Endodermal cell (in vitro differentiated cells): ENCODE results near the gene CENPT. TPM values are rescaled to one million over a fixed set of nuclear protein-coding genes. Genes with fewer than 3 reads are reported as not detected.
A peak's percentile ranks its signal among the peaks of the same experiment; 100 is the strongest.

Source experiments
- DNase-seq: peaks from one replicate; pipeline ENCODE4 v3.0.0-alpha.2; 2017
- H3K27ac ChIP-seq: 2 replicates; pipeline ENCODE4 v1.5.1; 2013; ENCODE audit warnings: mild to moderate bottlenecking, low read depth, low read length, moderate library complexity
- H3K27me3 ChIP-seq: 2 replicates; pipeline ENCODE4 v1.6.1; 2013; ENCODE audit warnings: mild to moderate bottlenecking, low read length, moderate library complexity; ENCODE audit not compliant: insufficient read depth, control insufficient read depth, poor library complexity, severe bottlenecking
- H3K36me3 ChIP-seq: 2 replicates; pipeline ENCODE4 v1.7.0; 2013; ENCODE audit warnings: mild to moderate bottlenecking, low read length, moderate library complexity; ENCODE audit not compliant: control insufficient read depth, insufficient read depth
- H3K4me1 ChIP-seq: one replicate; pipeline ENCODE4 v1.7.0; 2013; ENCODE audit warnings: low read length; ENCODE audit not compliant: control insufficient read depth, insufficient read depth
- H3K4me3 ChIP-seq: 2 replicates; pipeline ENCODE4 v1.5.1; 2013; ENCODE audit warnings: mild to moderate bottlenecking, low read length, moderate library complexity
- H3K9ac ChIP-seq: 2 replicates; pipeline ENCODE4 v1.6.1; 2013; ENCODE audit warnings: mild to moderate bottlenecking, low read length, moderate library complexity; ENCODE audit not compliant: poor library complexity, severe bottlenecking; ENCODE audit errors: extremely low read depth
- H3K9me3 ChIP-seq: 2 replicates; pipeline ENCODE4 v1.6.1; 2013; ENCODE audit warnings: mild to moderate bottlenecking, low read length, moderate library complexity; ENCODE audit not compliant: control insufficient read depth
- H3K27ac Mint-ChIP-seq: 2 replicates; pipeline ENCODE4 v1.8.0; 2020; ENCODE audit warnings: mixed read lengths
- H3K27me3 Mint-ChIP-seq: 2 replicates; pipeline ENCODE4 v1.8.0; 2021; ENCODE audit warnings: mild to moderate bottlenecking, mixed read lengths; ENCODE audit not compliant: insufficient read depth
- H3K36me3 Mint-ChIP-seq: 2 replicates; pipeline ENCODE4 v1.8.0; 2020; ENCODE audit warnings: low read depth, mixed read lengths
- H3K4me1 Mint-ChIP-seq: 2 replicates; pipeline ENCODE4 v1.8.0; 2020; ENCODE audit warnings: mixed read lengths
- H3K4me3 Mint-ChIP-seq: 2 replicates; pipeline ENCODE4 v1.8.0; 2020; ENCODE audit warnings: mild to moderate bottlenecking, moderate library complexity, mixed read lengths
- H3K9me3 Mint-ChIP-seq: 2 replicates; pipeline ENCODE4 v1.8.0; 2020; ENCODE audit warnings: mild to moderate bottlenecking, mixed read lengths
- WGBS, 2 experiments: methylation state at CpG; one replicate each; pipeline versions ENCODE4 v1.1.5 to v1.1.7; 2013; ENCODE audit warnings: missing lambda C conversion rate in 2 of 2, mixed read lengths in 1 of 2; ENCODE audit not compliant: insufficient coverage in 1 of 2, insufficient read length in 1 of 2; 5-methylcytosine and 5-hydroxymethylcytosine counted together
- total RNA-seq, 2 donors: library from RNA; stranded (reverse); fragmentation: NEBNext Ultra II Directional in 1 of 2; extraction: Animal tissue kit (Norgen Biotek cat#: 25700) in 1 of 2; gene quantifications; 2 replicates in 1 of 2; 3 replicates in 1 of 2; pipeline ENCODE4 v1.2.1, GENCODE V29; 2021
- TF ChIP-seq, protein P1 (sequence below): fragments of 200-600 bp; sonication (generic); conservative IDR thresholded peaks from 2 replicates; pipeline ENCODE4 v1.5.0; 2021; ENCODE audit warnings: antibody characterized with exemption, mild to moderate bottlenecking

The CENPT gene
- total RNA-seq, 2 donors from 2014 or later = 43.7 to 57.2 TPM

DNA sequence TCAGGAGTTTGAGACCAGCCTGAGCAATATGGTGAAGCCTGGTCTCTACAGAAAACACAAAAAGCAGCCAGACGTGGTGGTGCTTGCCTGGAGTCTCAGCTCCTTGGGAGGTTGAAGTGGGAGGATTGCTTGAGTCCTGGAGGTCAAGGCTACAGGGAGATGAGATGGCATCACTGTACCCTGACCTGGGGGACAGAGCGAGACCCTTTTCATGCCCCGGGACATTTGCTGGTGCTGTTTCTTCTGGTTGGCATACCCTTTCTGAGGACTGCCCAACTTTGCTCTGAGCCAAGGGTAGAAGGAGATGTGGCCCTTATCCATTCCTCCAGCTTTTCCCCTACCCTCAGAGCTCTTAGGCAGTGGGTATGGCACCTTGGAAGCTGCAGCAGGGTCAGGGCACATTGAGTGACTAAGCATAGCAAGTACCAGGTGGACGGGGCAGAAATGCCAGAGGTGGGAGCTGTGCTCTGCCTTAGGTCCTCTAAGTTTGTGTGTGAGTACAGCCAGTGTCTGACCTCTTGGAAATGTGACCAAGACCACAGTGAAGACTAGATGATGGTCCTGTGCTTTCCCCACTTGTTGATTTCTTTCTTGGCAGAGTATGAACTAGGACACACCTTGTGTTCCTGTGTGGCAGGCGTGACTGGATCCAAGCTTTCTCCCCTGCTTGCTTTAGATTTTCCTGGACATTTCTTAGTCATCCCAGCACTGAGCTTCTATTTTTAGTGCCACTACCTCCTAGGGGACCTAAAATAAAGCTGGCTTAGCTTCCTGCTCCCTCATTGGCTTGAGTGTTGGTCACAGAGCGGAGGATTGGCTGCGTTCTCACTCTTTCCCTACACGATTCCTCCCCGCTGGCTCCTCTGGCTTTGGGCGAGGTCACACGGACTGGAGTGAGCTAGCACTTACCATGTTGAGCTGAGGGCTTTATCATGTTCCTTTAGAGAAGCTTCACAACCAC, 15.4 kb upstream of the CENPT start:
- H3K4me3 ChIP-seq = no peak overlapping the region
- Mint-ChIP-seq H3K9me3 (no peaks in the 10 kb centered on the region), H3K4me1 (peaks cover 22% of the 10 kb centered on the region), H3K36me3 (peaks cover 51% of the 10 kb centered on the region), H3K27me3 (no peaks in the 10 kb centered on the region), H3K27ac (no peak overlapping the region), H3K4me3 (no peak overlapping the region)
- 92 to 94% methylated on average over 7 to 11 of the region's 11 CpGs for WGBS, 2 experiments
- peaks cover 80% of the 10 kb centered on the region for H3K36me3 ChIP-seq
- no peak overlapping the region for H3K9ac ChIP-seq
- TF ChIP-seq, protein P1, sequence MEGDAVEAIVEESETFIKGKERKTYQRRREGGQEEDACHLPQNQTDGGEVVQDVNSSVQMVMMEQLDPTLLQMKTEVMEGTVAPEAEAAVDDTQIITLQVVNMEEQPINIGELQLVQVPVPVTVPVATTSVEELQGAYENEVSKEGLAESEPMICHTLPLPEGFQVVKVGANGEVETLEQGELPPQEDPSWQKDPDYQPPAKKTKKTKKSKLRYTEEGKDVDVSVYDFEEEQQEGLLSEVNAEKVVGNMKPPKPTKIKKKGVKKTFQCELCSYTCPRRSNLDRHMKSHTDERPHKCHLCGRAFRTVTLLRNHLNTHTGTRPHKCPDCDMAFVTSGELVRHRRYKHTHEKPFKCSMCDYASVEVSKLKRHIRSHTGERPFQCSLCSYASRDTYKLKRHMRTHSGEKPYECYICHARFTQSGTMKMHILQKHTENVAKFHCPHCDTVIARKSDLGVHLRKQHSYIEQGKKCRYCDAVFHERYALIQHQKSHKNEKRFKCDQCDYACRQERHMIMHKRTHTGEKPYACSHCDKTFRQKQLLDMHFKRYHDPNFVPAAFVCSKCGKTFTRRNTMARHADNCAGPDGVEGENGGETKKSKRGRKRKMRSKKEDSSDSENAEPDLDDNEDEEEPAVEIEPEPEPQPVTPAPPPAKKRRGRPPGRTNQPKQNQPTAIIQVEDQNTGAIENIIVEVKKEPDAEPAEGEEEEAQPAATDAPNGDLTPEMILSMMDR = no peak
- no peaks in the 10 kb centered on the region for H3K4me1 ChIP-seq
- H3K27me3 ChIP-seq = no peaks in the 10 kb centered on the region
- no peak overlapping the region for H3K27ac ChIP-seq
- DNase-seq = no peak
- H3K9me3 ChIP-seq = no peaks in the 10 kb centered on the region

DNA sequence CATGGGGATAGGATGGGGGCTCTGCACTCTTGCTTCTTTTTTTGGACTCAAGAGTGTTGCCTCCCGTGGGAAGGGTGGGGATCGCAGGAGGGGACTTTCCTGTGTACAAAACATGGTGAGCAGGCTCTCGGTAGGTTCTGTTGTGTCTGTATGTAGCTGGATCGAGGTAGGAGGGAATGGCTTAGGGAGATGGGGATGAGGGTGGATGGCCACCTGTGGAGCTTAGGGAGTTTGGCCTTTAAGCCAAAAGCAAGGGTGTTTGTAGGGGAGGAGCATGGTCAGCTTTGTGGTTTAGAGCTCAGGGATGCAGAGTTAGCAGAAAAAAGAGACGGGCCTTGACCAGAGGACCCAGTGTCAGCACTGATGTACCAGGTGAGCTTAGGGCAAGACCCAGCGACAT, 14.4 kb upstream of the CENPT start:
- Mint-ChIP-seq H3K4me3 (no peak overlapping the region), H3K4me1 (peaks cover 32% of the 10 kb centered on the region), H3K36me3 (peaks cover 47% of the 10 kb centered on the region), H3K27me3 (no peaks in the 10 kb centered on the region), H3K9me3 (no peaks in the 10 kb centered on the region), H3K27ac (peak overlapping the region; percentile 39)
- no peak for DNase-seq
- H3K27ac ChIP-seq = no peak overlapping the region
- no peak overlapping the region for H3K9ac ChIP-seq
- H3K4me1 ChIP-seq = peaks cover 9% of the 10 kb centered on the region
- no peaks in the 10 kb centered on the region for H3K9me3 ChIP-seq
- WGBS, 2 experiments = 96 to 97% methylated on average over 6 of the region's 6 CpGs
- no peaks in the 10 kb centered on the region for H3K27me3 ChIP-seq
- TF ChIP-seq, protein P1 = no peak
- H3K36me3 ChIP-seq = peaks cover 70% of the 10 kb centered on the region
- no peak overlapping the region for H3K4me3 ChIP-seq

DNA sequence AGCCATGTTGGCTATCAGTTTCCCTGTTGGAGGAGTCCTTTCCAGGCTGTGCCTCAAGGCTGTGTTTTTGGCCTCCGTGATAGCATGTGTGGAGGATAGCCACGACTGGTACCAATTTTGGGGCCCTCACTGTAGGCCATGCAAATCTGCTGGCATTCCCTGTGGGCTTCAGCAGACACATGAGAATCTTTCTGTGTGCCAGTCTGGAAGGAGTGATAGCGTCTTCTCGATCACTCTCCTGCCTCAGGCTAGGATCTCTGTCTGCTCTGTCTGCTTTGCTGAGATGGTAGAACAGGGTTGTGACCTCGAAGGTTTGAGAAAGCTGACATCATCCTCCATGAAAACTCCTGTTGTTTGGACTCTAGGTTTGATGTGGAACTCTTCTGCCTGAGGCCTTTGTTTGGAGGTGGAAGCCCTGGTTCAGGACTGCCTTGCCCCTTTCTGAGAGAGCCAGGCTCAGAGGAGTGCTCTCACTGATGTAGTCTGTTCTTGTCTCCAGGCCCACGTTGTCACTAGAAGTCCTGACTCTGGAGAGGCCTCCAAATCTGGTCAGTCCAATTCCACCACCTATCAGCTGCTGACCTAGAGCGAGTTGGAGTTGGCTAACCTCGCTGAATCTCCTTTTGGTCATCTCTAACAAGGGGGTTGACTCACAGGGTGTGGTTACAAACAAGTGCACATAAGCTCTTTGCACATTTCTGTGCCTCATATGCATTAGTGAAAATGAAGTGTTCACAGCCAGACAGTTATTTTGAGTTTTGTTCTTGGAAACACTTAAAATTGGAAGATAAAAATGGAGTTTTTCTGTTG, 13.3 kb upstream of the CENPT start:
- Mint-ChIP-seq H3K4me1 (peaks cover 38% of the 10 kb centered on the region), H3K4me3 (no peak overlapping the region), H3K9me3 (no peaks in the 10 kb centered on the region), H3K36me3 (peaks cover 39% of the 10 kb centered on the region), H3K27me3 (no peaks in the 10 kb centered on the region), H3K27ac (peak overlapping the region; percentile 30)
- 96 to 98% methylated on average over 7 to 8 of the region's 8 CpGs for WGBS, 2 experiments
- H3K27me3 ChIP-seq = no peaks in the 10 kb centered on the region
- peaks cover 15% of the 10 kb centered on the region for H3K4me1 ChIP-seq
- no peak overlapping the region for H3K27ac ChIP-seq
- no peak overlapping the region for H3K4me3 ChIP-seq
- H3K9me3 ChIP-seq = no peaks in the 10 kb centered on the region
- H3K9ac ChIP-seq = no peak overlapping the region
- no peak for DNase-seq
- peaks cover 59% of the 10 kb centered on the region for H3K36me3 ChIP-seq
- TF ChIP-seq, protein P1 = no peak
